Adrenal gland (tissue), 5 donors: Measurements from ENCODE around the gene DMD.

Experiments
- CTCF ChIP-seq, 6 experiments: fragments of 450-650 bp in 4 of 6; fragments of 200-600 bp in 2 of 6; sonication (generic) in 1 of 6; IDR thresholded peaks; 1 replicate in 5 of 6; 2 replicates in 1 of 6; pipeline versions ENCODE4 v1.5.1 to v1.8.0; 2016 to 2021; ENCODE audit warnings: antibody characterized with exemption in 6 of 6, mild to moderate bottlenecking in 2 of 6, moderate library complexity in 1 of 6
- POLR2A ChIP-seq, 2 donors: fragments of 450-650 bp; IDR thresholded peaks; one replicate each; pipeline ENCODE4 v1.6.1; 2017; ENCODE audit warnings: antibody characterized with exemption in 2 of 2, mild to moderate bottlenecking in 2 of 2, moderate library complexity in 1 of 2
- donor health status: DM: no; HTN: no; CAD: no.

DNA sequence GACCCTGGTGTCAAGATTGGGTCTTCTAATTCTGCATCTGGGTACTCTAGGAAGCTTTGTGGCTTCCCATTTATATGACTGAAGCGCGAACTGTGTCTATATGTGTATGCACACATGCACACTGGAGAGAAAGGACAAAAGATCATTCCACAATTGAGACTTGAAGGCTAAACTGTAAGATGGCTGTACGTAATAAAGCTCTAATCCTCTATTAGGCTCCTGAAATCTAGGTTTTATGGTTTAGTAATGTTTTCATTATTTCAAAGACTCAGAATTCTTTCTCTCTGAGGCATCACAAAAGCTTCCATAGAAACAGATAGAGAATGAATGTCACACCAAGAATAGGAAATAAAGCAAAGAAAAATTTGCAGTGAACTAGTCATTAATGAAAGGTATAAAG, 1818.8 kb downstream of the DMD start:
- TF ChIP-seq CTCF (IDR thresholded peaks at IDR 0.05) = no peak
- no peak for TF ChIP-seq POLR2A (IDR thresholded peaks at IDR 0.05)
